H1 (cell line): ENCODE data around the gene NBL1. TPM values are rescaled to one million over a fixed set of nuclear protein-coding genes. Genes with fewer than 3 reads are reported as not detected.

ENCODE experiments used
- CTCF ChIA-PET: fragments of 300-600 bp; sonication (Branson Sonifier 250); formaldehyde crosslinking; loops from one replicate; lab custom pipeline; 2021; ENCODE audit not compliant: partially characterized antibody; lab: Charles Lee
- POLR2A ChIA-PET: fragments of 300-600 bp; sonication (Branson Sonifier 250); formaldehyde crosslinking; loops from one replicate; lab custom pipeline; 2021; ENCODE audit warnings: inconsistent platforms; ENCODE audit not compliant: partially characterized antibody; lab: Charles Lee
- DNase-seq, 2 experiments: peaks; one replicate each; pipeline versions ENCODE4 v3.0.0 to v3.0.0-alpha.2; 2010 to 2022; ENCODE audit warnings: low spot score in 2 of 2, low read depth in 1 of 2, mixed read lengths in 1 of 2
- FAIRE-seq: peaks from 2 replicates; lab custom pipeline; 2011; peaks lifted over from hg19 to GRCh38; lab: Jason Lieb, UNC
- H2AFZ ChIP-seq: 2 replicates; pipeline ENCODE4 v1.8.1; 2012; ENCODE audit warnings: low read length, inconsistent platforms
- H2AK5ac ChIP-seq: 2 replicates; pipeline ENCODE4 v1.6.1; 2013; ENCODE audit warnings: low read depth, low read length
- H2BK120ac ChIP-seq: replicated peaks from 2 replicates; pipeline ENCODE3; 2013; ENCODE audit warnings: low read depth, low read length, inconsistent platforms
- H2BK12ac ChIP-seq: 2 replicates; pipeline ENCODE4 v1.6.1; 2013; ENCODE audit warnings: low read depth, low read length
- H2BK15ac ChIP-seq: 2 replicates; pipeline ENCODE4 v1.6.1; 2013; ENCODE audit warnings: low read length
- H2BK20ac ChIP-seq: 2 replicates; pipeline ENCODE4 v1.6.1; 2013; ENCODE audit warnings: low read length
- H2BK5ac ChIP-seq: 2 replicates; pipeline ENCODE4 v1.6.1; 2013; ENCODE audit warnings: low read depth, low read length
- H3K14ac ChIP-seq: 2 replicates; pipeline ENCODE4 v1.6.1; 2013; ENCODE audit warnings: inconsistent platforms; ENCODE audit not compliant: insufficient read length
- H3K18ac ChIP-seq: 2 replicates; pipeline ENCODE4 v1.6.1; 2013; ENCODE audit warnings: low read length; ENCODE audit errors: extremely low read depth
- H3K23ac ChIP-seq: 2 replicates; pipeline ENCODE4 v1.6.1; 2013; ENCODE audit warnings: inconsistent platforms; ENCODE audit not compliant: insufficient read length
- H3K23me2 ChIP-seq: 2 replicates; pipeline ENCODE4 v1.6.1; 2013; ENCODE audit warnings: low read depth, low read length
- H3K27ac ChIP-seq: 2 replicates; pipeline ENCODE4 v1.6.1; 2011; ENCODE audit warnings: low read depth, low read length, inconsistent platforms
- H3K27me3 ChIP-seq, 4 experiments: replicated peaks in 1 of 4; 1 replicate in 1 of 4; 2 replicates in 3 of 4; pipeline versions ENCODE4 v1.6.1 to v1.8.1; 2011 to 2013; ENCODE audit warnings: low read length in 3 of 4, mild to moderate bottlenecking in 3 of 4, inconsistent platforms in 2 of 4, mixed read lengths in 2 of 4, moderate library complexity in 1 of 4; ENCODE audit not compliant: control insufficient read depth in 3 of 4, insufficient read depth in 3 of 4; ENCODE audit errors: extremely low read depth in 1 of 4
- H3K36me3 ChIP-seq, 4 experiments: 2 replicates each; pipeline versions ENCODE4 v1.6.1 to v1.8.1; 2011 to 2013; ENCODE audit warnings: mild to moderate bottlenecking in 4 of 4, low read length in 3 of 4, moderate library complexity in 2 of 4, control low read depth in 1 of 4, inconsistent platforms in 1 of 4; ENCODE audit not compliant: insufficient read depth in 4 of 4, control insufficient read depth in 2 of 4
- H3K4ac ChIP-seq: replicated peaks from 2 replicates; pipeline ENCODE3; 2013; ENCODE audit warnings: low read length, low read depth, mixed read lengths, inconsistent platforms; ENCODE audit not compliant: insufficient read length
- H3K4me1 ChIP-seq, 4 experiments: replicated peaks in 1 of 4; 1 replicate in 1 of 4; 2 replicates in 3 of 4; pipeline versions ENCODE4 v1.6.1 to v1.8.1; 2011 to 2013; ENCODE audit warnings: low read length in 3 of 4, inconsistent platforms in 2 of 4, mixed read lengths in 1 of 4; ENCODE audit not compliant: insufficient read depth in 4 of 4, control insufficient read depth in 3 of 4
- H3K4me2 ChIP-seq, 2 experiments: 2 replicates each; pipeline versions ENCODE4 v1.6.1 to v1.8.1; 2011 to 2013; ENCODE audit warnings: low read depth in 2 of 2, low read length in 2 of 2, control low read depth in 1 of 2, inconsistent platforms in 1 of 2, mild to moderate bottlenecking in 1 of 2; ENCODE audit not compliant: insufficient read depth in 1 of 2
- H3K4me3 ChIP-seq, 4 experiments: fragments of 200-600, 300-600 bp in 1 of 4; sonication (generic), shearing (Covaris generic), sonication (Bioruptor Twin) in 1 of 4; 2 replicates each; pipeline versions ENCODE4 v1.5.1 to v1.8.1; 2011 to 2016; ENCODE audit warnings: low read length in 4 of 4, low read depth in 3 of 4, control low read depth in 2 of 4, inconsistent platforms in 2 of 4, mild to moderate bottlenecking in 2 of 4, mixed read lengths in 1 of 4, moderate library complexity in 1 of 4; ENCODE audit not compliant: insufficient read depth in 2 of 4; ENCODE audit errors: extremely low read depth in 1 of 4
- H3K56ac ChIP-seq: replicated peaks from 2 replicates; pipeline ENCODE3; 2013; ENCODE audit warnings: low read depth, mild to moderate bottlenecking, mixed read lengths, low read length, inconsistent platforms; ENCODE audit not compliant: insufficient read length
- H3K79me1 ChIP-seq: 2 replicates; pipeline ENCODE4 v1.6.1; 2013; ENCODE audit warnings: low read depth, low read length, control low read depth
- H3K79me2 ChIP-seq, 2 experiments: 2 replicates each; pipeline versions ENCODE4 v1.6.1 to v1.8.1; 2012 to 2013; ENCODE audit warnings: low read length in 2 of 2, mild to moderate bottlenecking in 2 of 2, inconsistent platforms in 1 of 2; ENCODE audit not compliant: insufficient read depth in 2 of 2, control insufficient read depth in 1 of 2
- H3K9ac ChIP-seq, 4 experiments: replicated peaks in 1 of 4; 1 replicate in 1 of 4; 2 replicates in 3 of 4; pipeline versions ENCODE4 v1.6.1 to v1.8.1; 2011 to 2013; ENCODE audit warnings: low read depth in 3 of 4, low read length in 3 of 4, control low read depth in 2 of 4, mild to moderate bottlenecking in 2 of 4, moderate library complexity in 2 of 4, inconsistent platforms in 1 of 4; ENCODE audit errors: extremely low read depth in 1 of 4
- H3K9me3 ChIP-seq, 2 experiments: 2 replicates each; pipeline versions ENCODE4 v1.6.1 to v1.8.1; 2012 to 2013; ENCODE audit warnings: mild to moderate bottlenecking in 2 of 2, moderate library complexity in 2 of 2, control low read depth in 1 of 2, inconsistent platforms in 1 of 2, low read depth in 1 of 2, low read length in 1 of 2, mixed read lengths in 1 of 2; ENCODE audit not compliant: insufficient read depth in 2 of 2
- H4K20me1 ChIP-seq, 2 experiments: replicated peaks in 1 of 2; 2 replicates each; pipeline versions ENCODE3 to v1.8.1; 2011 to 2013; ENCODE audit warnings: inconsistent platforms in 2 of 2, low read length in 2 of 2, mild to moderate bottlenecking in 1 of 2; ENCODE audit not compliant: insufficient read depth in 2 of 2, control insufficient read depth in 1 of 2
- H4K5ac ChIP-seq: 2 replicates; pipeline ENCODE4 v1.6.1; 2013; ENCODE audit warnings: low read length, low read depth, mixed read lengths, inconsistent platforms; ENCODE audit not compliant: insufficient read length
- H4K8ac ChIP-seq: 2 replicates; pipeline ENCODE4 v1.8.0; 2013; ENCODE audit warnings: mild to moderate bottlenecking, moderate library complexity, low read length, inconsistent platforms; ENCODE audit not compliant: insufficient read depth; ENCODE audit errors: extremely low read depth
- H4K91ac ChIP-seq: replicated peaks from 2 replicates; pipeline ENCODE3; 2013; ENCODE audit warnings: low read length, mixed read lengths, inconsistent platforms; ENCODE audit not compliant: insufficient read length
- EGR1 ChIP-seq: IDR thresholded peaks from 2 replicates; pipeline ENCODE4 v1.6.1; 2011; ENCODE audit warnings: low read depth, low read length, borderline replicate concordance
- JUN ChIP-seq: IDR thresholded peaks from 2 replicates; pipeline ENCODE4 v1.6.1; 2011; ENCODE audit warnings: low read depth, mild to moderate bottlenecking, improper control_type of control experiment, low read length
- SAP30 ChIP-seq: fragments of 300-600 bp; sonication (generic); IDR thresholded peaks from 2 replicates; pipeline ENCODE4 v1.7.1; 2012; ENCODE audit warnings: low read length, moderate library complexity, mild to moderate bottlenecking, inconsistent platforms; ENCODE audit not compliant: insufficient read depth, insufficient replicate concordance
- WGBS, 2 experiments: shearing (Covaris generic) in 1 of 2; methylation state at CpG; one replicate each; pipeline versions ENCODE4 v1.1.6 to v1.1.7; 2013 to 2015; ENCODE audit warnings: low lambda C conversion rate in 2 of 2, mixed read lengths in 2 of 2, inconsistent platforms in 1 of 2, low coverage in 1 of 2, missing lambda C conversion rate in 1 of 2; ENCODE audit not compliant: insufficient replicate concordance in 2 of 2, insufficient coverage in 1 of 2, insufficient read length in 1 of 2; ENCODE audit errors: extremely low coverage in 1 of 2, missing lambda C conversion rate in 1 of 2; 5-methylcytosine and 5-hydroxymethylcytosine counted together
- polyA plus RNA-seq, 7 experiments: library from polyadenylated mRNA; depleted of rRNA in 3 of 7; stranded (reverse) in 5 of 7; unstranded in 2 of 7; fragments of >200 nt in 5 of 7; fragments of 200-250 nt in 2 of 7; gene quantifications; 1 replicate in 5 of 7; 2 replicates in 1 of 7; 4 replicates in 1 of 7; pipeline versions ENCODE4 v1.2.1 to v1.2.3, GENCODE V29; 2011 to 2013; ENCODE audit warnings: missing spikeins in 2 of 7, mixed read lengths in 2 of 7
- total RNA-seq: library from RNA; stranded (reverse); fragmentation: NEBNext Ultra II Directional; extraction: Animal tissue kit (Norgen Biotek cat#: 25700); gene quantifications from 2 replicates; pipeline ENCODE4 v1.2.1, GENCODE V29; 2021

Gene NBL1
- total and polyA plus RNA-seq, 2 of the 8 experiments (the other 6 are each of a cell fraction or from before 2014, with no cell fraction given), result 8.7 to 9.7 TPM

DNA sequence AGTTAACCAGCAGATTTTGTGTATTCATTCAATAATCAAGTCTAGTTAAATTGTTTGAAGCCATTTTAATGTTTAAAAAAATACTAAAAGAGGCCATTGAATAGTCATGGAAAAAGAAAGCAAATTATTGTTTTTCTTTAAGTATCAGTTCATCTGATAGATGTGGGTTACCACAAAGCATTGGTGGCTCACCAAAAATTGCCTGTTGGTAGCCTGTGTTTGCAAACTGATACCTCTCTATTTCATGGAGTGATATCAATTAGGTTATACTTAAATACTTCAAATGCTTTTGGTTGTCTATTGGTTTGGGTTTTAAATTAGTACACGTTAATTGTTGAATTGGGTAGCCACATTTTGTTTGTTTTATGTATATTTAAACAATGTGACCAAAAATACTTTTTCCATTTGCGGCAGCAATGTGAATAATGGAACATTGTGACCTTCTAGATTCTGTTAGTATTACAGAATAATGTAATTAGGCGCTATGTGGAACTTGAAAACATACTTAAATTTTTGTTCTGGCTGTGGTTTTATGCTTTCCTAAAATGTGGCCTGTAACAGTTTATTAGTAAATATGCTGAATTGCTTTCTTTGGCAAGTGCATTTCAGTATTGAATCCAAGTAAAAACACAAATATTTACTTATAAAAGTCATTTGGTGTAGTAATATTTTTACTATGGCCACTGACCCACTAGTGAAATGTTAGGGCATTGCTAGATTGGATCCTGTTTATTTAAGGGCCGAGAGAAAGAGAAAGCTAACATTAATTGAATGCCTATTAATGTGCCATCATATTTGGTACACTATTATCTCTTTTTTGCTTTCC lies 37.1 kb upstream of the NBL1 start:
- no peak overlapping the region for H2BK5ac ChIP-seq
- no peaks in the 10 kb centered on the region for H3K27me3 ChIP-seq
- DNase-seq, result no peak
- no peak overlapping the region for H3K18ac ChIP-seq
- no peak overlapping the region for H4K91ac ChIP-seq
- no peak overlapping the region for H2AK5ac ChIP-seq
- H3K4me1 ChIP-seq, result no peaks in the 10 kb centered on the region
- H2BK15ac ChIP-seq, result no peak overlapping the region
- no peak overlapping the region for H4K5ac ChIP-seq
- no peak overlapping the region for H2AFZ ChIP-seq
- ChIA-PET POLR2A (interaction anchor here (1.4 kb wide), 1 partner anchor 9 kb away, joined by 3 read pairs; no protein-coding TSS in a partner anchor), CTCF (interaction anchor here (1.0 kb wide), 3 partner anchors 22 to 40 kb away, joined by 3 to 4 read pairs (median 3); no protein-coding TSS in a partner anchor)
- H3K23me2 ChIP-seq, result no peaks in the 10 kb centered on the region; the same call in 1 of the 2 replicates
- no peak overlapping the region for H2BK20ac ChIP-seq
- no peak overlapping the region for H3K14ac ChIP-seq
- peaks cover 9% of the 10 kb centered on the region; the same call in 1 of the 2 replicates for H3K79me1 ChIP-seq
- no peak overlapping the region for H3K4me2 ChIP-seq
- no peak overlapping the region for H3K9ac ChIP-seq
- no peak overlapping the region for H3K56ac ChIP-seq
- H2BK120ac ChIP-seq, result no peak overlapping the region
- no peak overlapping the region for H3K27ac ChIP-seq
- no peak overlapping the region for H3K23ac ChIP-seq
- no peak overlapping the region for H3K4ac ChIP-seq
- no peaks in the 10 kb centered on the region; a peak in 1 of 8 replicates for H3K36me3 ChIP-seq
- peaks cover 4 to 72% of the 10 kb centered on the region in 2 experiments; a peak in 3 of 4 replicates for H3K79me2 ChIP-seq
- no peak overlapping the region for H4K8ac ChIP-seq
- FAIRE-seq, result no peak
- H3K9me3 ChIP-seq, result no peaks in the 10 kb centered on the region
- TF ChIP-seq EGR1, result no peak
- no peak for TF ChIP-seq JUN
- TF ChIP-seq SAP30, result no peak
- H3K4me3 ChIP-seq, result no peak overlapping the region
- peaks cover 5 to 8% of the 10 kb centered on the region in 2 experiments for H4K20me1 ChIP-seq
- 87% methylated on average over 4 of the region's 4 CpGs; no CpG with 5 or more reads in 1 of the 2 experiments for WGBS, 2 experiments
- no peak overlapping the region for H2BK12ac ChIP-seq
